Lung (tissue), 12 donors: ENCODE results near the gene PRPF19. TPM values are rescaled to one million over a fixed set of nuclear protein-coding genes. Genes with fewer than 3 reads are reported as not detected.
A peak's percentile ranks its signal among the peaks of the same experiment; 100 is the strongest.

Source experiments
- ATAC-seq: fragments of 200-7000 bp; cut with Tn5 transposase; one replicate; pipeline ENCODE4 v1.9.1; 2020; ENCODE audit warnings: moderate number of reproducible peaks; ENCODE audit not compliant: insufficient read depth, low FRiP score
- DNase-seq, 3 donors: peaks; one replicate each; pipeline ENCODE4 v3.0.0-alpha.2; 2013 to 2017
- H3K27ac ChIP-seq, 2 donors: one replicate each; pipeline ENCODE4 v1.5.1; 2013; ENCODE audit warnings: mild to moderate bottlenecking in 2 of 2, moderate library complexity in 2 of 2, control low read depth in 1 of 2, inconsistent platforms in 1 of 2, low read depth in 1 of 2, low read length in 1 of 2
- H3K27me3 ChIP-seq, 3 donors: one replicate each; pipeline ENCODE4 v1.5.1; 2013; ENCODE audit warnings: low read length in 2 of 3; ENCODE audit not compliant: control insufficient read depth in 3 of 3, insufficient read depth in 3 of 3
- H3K36me3 ChIP-seq, 4 donors: one replicate each; pipeline ENCODE4 v1.5.1; 2013; ENCODE audit warnings: low read length in 4 of 4, mild to moderate bottlenecking in 1 of 4, moderate library complexity in 1 of 4; ENCODE audit not compliant: control insufficient read depth in 4 of 4, insufficient read depth in 4 of 4
- H3K4me1 ChIP-seq, 5 donors: one replicate each; pipeline ENCODE4 v1.5.1; 2013; ENCODE audit warnings: low read length in 5 of 5, mild to moderate bottlenecking in 2 of 5, moderate library complexity in 1 of 5; ENCODE audit not compliant: control insufficient read depth in 5 of 5, insufficient read depth in 5 of 5
- H3K4me3 ChIP-seq: one replicate; pipeline ENCODE4 v1.5.1; 2013; ENCODE audit warnings: mild to moderate bottlenecking, control low read depth, moderate library complexity
- H3K9ac ChIP-seq, 2 donors: one replicate each; pipeline ENCODE4 v1.5.1; 2013; ENCODE audit warnings: low read length in 2 of 2, control low read depth in 1 of 2; ENCODE audit not compliant: insufficient read depth in 1 of 2
- H3K9me3 ChIP-seq, 4 donors: one replicate each; pipeline ENCODE4 v1.5.1; 2013; ENCODE audit warnings: low read length in 3 of 4, mild to moderate bottlenecking in 1 of 4, moderate library complexity in 1 of 4; ENCODE audit not compliant: control insufficient read depth in 4 of 4, insufficient read depth in 3 of 4
- CTCF ChIP-seq: IDR thresholded peaks from 2 replicates; pipeline ENCODE4 v1.5.1; 2012; ENCODE audit warnings: mild to moderate bottlenecking; ENCODE audit errors: control extremely low read depth, extremely low read depth
- WGBS, 2 donors: extraction: QIAGEN DNeasy Blood & Tissue Kit; methylation state at CpG; one replicate each; pipeline ENCODE4 v1.1.7; 2013; 5-methylcytosine and 5-hydroxymethylcytosine counted together
- polyA plus RNA-seq, 2 donors: library from polyadenylated mRNA; stranded (reverse); fragments of 200-250 nt; gene quantifications; one replicate each; pipeline ENCODE4 v1.2.1, GENCODE V29; 2013
- total RNA-seq, 2 donors: library from RNA; depleted of rRNA in 1 of 2; stranded (reverse); fragments of >200 nt in 1 of 2; gene quantifications; one replicate each; pipeline ENCODE4 v1.2.1, GENCODE V29; 2014 to 2021
- donor health status: control.
- donor health status: control.
- donor health status: Bipolar disorder and iron deficiency.
- donor health status: healthy.
- donor health status: DM: yes; HTN: yes; CAD: no.

Gene PRPF19
- total and polyA plus RNA-seq, 4 donors: 49.0 to 79.0 (median 65.2) TPM

GRCh38 chr11:60942219-60942618, 35.8 kb upstream of the PRPF19 start:
- peak overlapping the region in 1 of 2 donors; percentile 18 for H3K27ac ChIP-seq
- ATAC-seq (no peak), DNase-seq (no peak)
- no peak overlapping the region for H3K9ac ChIP-seq
- H3K36me3 ChIP-seq: peaks cover 0 to 39% (median 7%) of the 10 kb centered on the region in 4 donors
- H3K27me3 ChIP-seq: no peaks in the 10 kb centered on the region
- H3K4me3 ChIP-seq: no peak overlapping the region
- peaks cover 0 to 24% (median 6%) of the 10 kb centered on the region in 5 donors for H3K4me1 ChIP-seq
- H3K9me3 ChIP-seq: no peaks in the 10 kb centered on the region
- TF ChIP-seq CTCF: no peak
- 83 to 96% methylated on average over 4 of the region's 4 CpGs for WGBS, 2 donors

GRCh38 chr11:60941371-60942119, 35.2 kb upstream of the PRPF19 start:
- Histone ChIP-seq H3K27ac (no peak overlapping the region), H3K9me3 (no peaks in the 10 kb centered on the region), H3K9ac (no peak overlapping the region), H3K4me1 (peaks cover 0 to 24% (median 6%) of the 10 kb centered on the region in 5 donors), H3K4me3 (no peak overlapping the region), H3K36me3 (peaks cover 0 to 41% (median 7%) of the 10 kb centered on the region in 4 donors), H3K27me3 (no peaks in the 10 kb centered on the region)
- DNase-seq: no peak
- no peak for TF ChIP-seq CTCF
- no peak for ATAC-seq
- 80 to 83% methylated on average over 6 of the region's 6 CpGs for WGBS, 2 donors

GRCh38 chr11:60939855-60940254, 33.5 kb upstream of the PRPF19 start:
- peak in 2 of 3 donors; percentile 33 to 72 for DNase-seq
- Histone ChIP-seq H3K4me1 (peaks cover 0 to 24% (median 6%) of the 10 kb centered on the region in 5 donors), H3K36me3 (peaks cover 0 to 38% (median 3%) of the 10 kb centered on the region in 4 donors), H3K27ac (no peak overlapping the region), H3K9ac (no peak overlapping the region), H3K27me3 (no peaks in the 10 kb centered on the region), H3K9me3 (no peaks in the 10 kb centered on the region), H3K4me3 (no peak overlapping the region)
- 43 to 80% methylated on average over 2 of the region's 2 CpGs for WGBS, 2 donors
- TF ChIP-seq CTCF: no peak
- no peak for ATAC-seq
